Body of pancreas (tissue), 4 donors: ENCODE measurements around the gene COL21A1.

ENCODE experiments used
- CTCF ChIP-seq, 7 experiments: fragments of 450-650 bp in 4 of 7; fragments of 200-600 bp in 3 of 7; sonication (generic) in 3 of 7; IDR thresholded peaks; one replicate each; pipeline ENCODE4 v1.5.1; 2016 to 2019; ENCODE audit warnings: antibody characterized with exemption in 7 of 7
- POLR2A ChIP-seq, 3 donors: fragments of 450-650 bp; IDR thresholded peaks; one replicate each; pipeline ENCODE4 v1.6.1; 2016; ENCODE audit warnings: antibody characterized with exemption in 3 of 3, mild to moderate bottlenecking in 2 of 3

- TF ChIP-seq CTCF (IDR thresholded peaks at IDR 0.05) (no peak), POLR2A (IDR thresholded peaks at IDR 0.05) (no peak)
Observed at GRCh38 chr6:56187686-56188085, 59.7 kb downstream of the COL21A1 start.
